Natural killer cell (primary cell): ENCODE results near the gene SNRPD3. TPM values are rescaled to one million over a fixed set of nuclear protein-coding genes. Genes with fewer than 3 reads are reported as not detected.

ENCODE experiments used
- ATAC-seq, 3 donors: fragments of 150-1000 bp in 2 of 3; fragments of 200-7000 bp in 1 of 3; cut with Tn5 transposase; 1 replicate in 1 of 3; 2 replicates in 2 of 3; pipeline ENCODE4 v1.10.0; 2021; ENCODE audit warnings: mild to moderate bottlenecking in 2 of 3, moderate library complexity in 2 of 3
- DNase-seq, 2 donors: peaks; one replicate each; pipeline versions ENCODE4 v3.0.0 to v3.0.0-alpha.2; 2013 to 2021; ENCODE audit warnings: mixed read lengths in 1 of 2
- H3K27ac ChIP-seq: one replicate; pipeline ENCODE4 v1.5.1; 2013; ENCODE audit warnings: mild to moderate bottlenecking, low read length
- H3K27me3 ChIP-seq: one replicate; pipeline ENCODE4 v1.6.1; 2013; ENCODE audit warnings: low read length; ENCODE audit not compliant: control insufficient read depth, insufficient read depth
- H3K36me3 ChIP-seq: one replicate; pipeline ENCODE4 v1.6.1; 2013; ENCODE audit warnings: low read length; ENCODE audit not compliant: control insufficient read depth, insufficient read depth
- H3K4me1 ChIP-seq: one replicate; pipeline ENCODE4 v1.6.1; 2013; ENCODE audit warnings: low read length; ENCODE audit not compliant: control insufficient read depth, insufficient read depth
- H3K4me3 ChIP-seq: one replicate; pipeline ENCODE4 v1.5.1; 2013; ENCODE audit warnings: low read length
- H3K9me3 ChIP-seq: one replicate; pipeline ENCODE4 v1.6.1; 2013; ENCODE audit warnings: low read length; ENCODE audit not compliant: control insufficient read depth, insufficient read depth
- H3K27ac Mint-ChIP-seq, 2 donors: one replicate each; pipeline ENCODE4 v1.8.0; 2022; ENCODE audit warnings: mild to moderate bottlenecking in 2 of 2, mixed read lengths in 2 of 2, moderate library complexity in 1 of 2
- H3K27me3 Mint-ChIP-seq, 2 donors: one replicate each; pipeline ENCODE4 v1.8.0; 2022; ENCODE audit warnings: low read depth in 2 of 2, mixed read lengths in 2 of 2
- H3K36me3 Mint-ChIP-seq: one replicate; pipeline ENCODE4 v1.8.0; 2022; ENCODE audit warnings: mixed read lengths
- H3K4me1 Mint-ChIP-seq, 2 donors: one replicate each; pipeline ENCODE4 v1.8.0; 2022; ENCODE audit warnings: mixed read lengths in 2 of 2
- H3K4me3 Mint-ChIP-seq: one replicate; pipeline ENCODE4 v1.8.0; 2022; ENCODE audit warnings: mild to moderate bottlenecking, moderate library complexity, mixed read lengths
- H3K9me3 Mint-ChIP-seq, 2 donors: one replicate each; pipeline ENCODE4 v1.8.0; 2022; ENCODE audit warnings: mixed read lengths in 2 of 2
- WGBS: methylation state at CpG from one replicate; pipeline ENCODE4 v1.1.7; 2013; ENCODE audit warnings: missing lambda C conversion rate; ENCODE audit not compliant: insufficient coverage; 5-methylcytosine and 5-hydroxymethylcytosine counted together
- intact Hi-C: fragments of 100-400 bp; cut with micrococcal nuclease; formaldehyde crosslinking; loops from one replicate; pipeline ENCODE4 v1.14.2; 2022
- total RNA-seq, 4 donors: library from RNA; stranded (reverse); fragments of 120-200 nt in 1 of 4; gene quantifications; one replicate each; pipeline versions ENCODE4 v1.2.3 to v1.2.4, GENCODE V29; 2013 to 2022
- TF ChIP-seq, protein P1 (sequence below): fragments of 200-600 bp; IDR thresholded peaks from one replicate; pipeline ENCODE4 v1.8.0; 2022; ENCODE audit warnings: antibody characterized with exemption

Gene SNRPD3
- total RNA-seq, 3 donors from 2014 or later (not counting 1 experiment from before 2014, with no cell fraction given) = 40.9 to 44.6 (median 44.0) TPM

GRCh38 chr22:24578355-24579257 lies 22.8 kb downstream of the SNRPD3 start:
- no peaks in the 10 kb centered on the region for H3K36me3 Mint-ChIP-seq
- 90% methylated on average over 7 of the region's 8 CpGs for WGBS
- H3K36me3 ChIP-seq = peaks cover 10% of the 10 kb centered on the region

GRCh38 chr22:24579258-24579601 lies 23.4 kb downstream of the SNRPD3 start:
- no peaks in the 10 kb centered on the region for H3K27me3 Mint-ChIP-seq

More at GRCh38 chr22:24578355-24579257, 22.8 kb downstream of the SNRPD3 start:
- no peaks in the 10 kb centered on the region for H3K4me1 ChIP-seq
- H3K9me3 Mint-ChIP-seq = no peaks in the 10 kb centered on the region
- intact Hi-C loops = no loop called here
- no peak overlapping the region for H3K4me3 Mint-ChIP-seq
- H3K9me3 ChIP-seq = no peaks in the 10 kb centered on the region
- peak overlapping the region; percentile 13 to 38 for H3K27ac Mint-ChIP-seq
- no peak overlapping the region for H3K27ac ChIP-seq
- TF ChIP-seq, protein P1, sequence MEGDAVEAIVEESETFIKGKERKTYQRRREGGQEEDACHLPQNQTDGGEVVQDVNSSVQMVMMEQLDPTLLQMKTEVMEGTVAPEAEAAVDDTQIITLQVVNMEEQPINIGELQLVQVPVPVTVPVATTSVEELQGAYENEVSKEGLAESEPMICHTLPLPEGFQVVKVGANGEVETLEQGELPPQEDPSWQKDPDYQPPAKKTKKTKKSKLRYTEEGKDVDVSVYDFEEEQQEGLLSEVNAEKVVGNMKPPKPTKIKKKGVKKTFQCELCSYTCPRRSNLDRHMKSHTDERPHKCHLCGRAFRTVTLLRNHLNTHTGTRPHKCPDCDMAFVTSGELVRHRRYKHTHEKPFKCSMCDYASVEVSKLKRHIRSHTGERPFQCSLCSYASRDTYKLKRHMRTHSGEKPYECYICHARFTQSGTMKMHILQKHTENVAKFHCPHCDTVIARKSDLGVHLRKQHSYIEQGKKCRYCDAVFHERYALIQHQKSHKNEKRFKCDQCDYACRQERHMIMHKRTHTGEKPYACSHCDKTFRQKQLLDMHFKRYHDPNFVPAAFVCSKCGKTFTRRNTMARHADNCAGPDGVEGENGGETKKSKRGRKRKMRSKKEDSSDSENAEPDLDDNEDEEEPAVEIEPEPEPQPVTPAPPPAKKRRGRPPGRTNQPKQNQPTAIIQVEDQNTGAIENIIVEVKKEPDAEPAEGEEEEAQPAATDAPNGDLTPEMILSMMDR = no peak
- DNase-seq (no peak), ATAC-seq (no peak)
- no peaks in the 10 kb centered on the region for H3K27me3 ChIP-seq
- H3K27me3 Mint-ChIP-seq = no peaks in the 10 kb centered on the region
- H3K4me1 Mint-ChIP-seq = no peaks in the 10 kb centered on the region
- no peak overlapping the region for H3K4me3 ChIP-seq

GRCh38 chr22:24580276-24580675 lies 24.5 kb downstream of the SNRPD3 start:
- Mint-ChIP-seq H3K27ac (no peak overlapping the region), H3K9me3 (no peaks in the 10 kb centered on the region), H3K4me3 (no peak overlapping the region), H3K36me3 (no peaks in the 10 kb centered on the region), H3K4me1 (no peaks in the 10 kb centered on the region), H3K27me3 (no peaks in the 10 kb centered on the region)
- Histone ChIP-seq H3K36me3 (peaks cover 2% of the 10 kb centered on the region), H3K4me3 (no peak overlapping the region), H3K4me1 (no peaks in the 10 kb centered on the region), H3K9me3 (no peaks in the 10 kb centered on the region), H3K27me3 (no peaks in the 10 kb centered on the region), H3K27ac (no peak overlapping the region)
- WGBS = 100% methylated on average over 1 of the region's 2 CpGs
- no peak for DNase-seq
- TF ChIP-seq, protein P1 = no peak
- ATAC-seq = no peak
- intact Hi-C loops = no loop called here

More at GRCh38 chr22:24579258-24579601, 23.4 kb downstream of the SNRPD3 start:
- Histone ChIP-seq H3K4me3 (no peak overlapping the region), H3K4me1 (no peaks in the 10 kb centered on the region), H3K36me3 (peaks cover 4% of the 10 kb centered on the region), H3K9me3 (no peaks in the 10 kb centered on the region), H3K27me3 (no peaks in the 10 kb centered on the region), H3K27ac (no peak overlapping the region)
- H3K27ac Mint-ChIP-seq = peak overlapping the region; percentile 13 to 38
- TF ChIP-seq, protein P1 = no peak
- H3K4me1 Mint-ChIP-seq = no peaks in the 10 kb centered on the region
- DNase-seq = no peak
- no peak overlapping the region for H3K4me3 Mint-ChIP-seq
- WGBS = no CpG with 5 or more reads among the region's 1 CpG
- H3K9me3 Mint-ChIP-seq = no peaks in the 10 kb centered on the region
- no peak for ATAC-seq
- no peaks in the 10 kb centered on the region for H3K36me3 Mint-ChIP-seq
- intact Hi-C loops = no loop called here
